Measurements from ENCODE around the gene CERK.

- TF ChIP-seq POLR2A (IDR thresholded peaks at IDR 0.05; ENCODE audit: low read depth): no peak
- TF ChIP-seq CTCF (IDR thresholded peaks at IDR 0.05): no peak
- no peak for TF ChIP-seq EP300 (IDR thresholded peaks at IDR 0.05)
- TF ChIP-seq POLR2AphosphoS5 (IDR thresholded peaks at IDR 0.05): no peak
Measured at GRCh38 chr22:46697811-46698515, 40.1 kb downstream of the CERK start.

Data from esophagus muscularis mucosa (tissue), 4 donors.